ENCODE measurements around the gene NAA10. TPM values are rescaled to one million over a fixed set of nuclear protein-coding genes. Genes with fewer than 3 reads are reported as not detected.

The NAA10 gene
- total RNA-seq, 1 experiment from 2014 or later = 124 TPM

- POLR2A ChIA-PET = interaction anchor here (0.9 kb wide), 1 partner anchor 14 kb away, joined by 3 read pairs; no protein-coding TSS in a partner anchor
- no peak overlapping the region for H3K27ac ChIP-seq (ENCODE audit: low read depth, low read length)
- H3K79me2 ChIP-seq (ENCODE audit: insufficient read depth, low read length) = no peaks in the 10 kb centered on the region
- intact Hi-C loops (cut with micrococcal nuclease) = no loop called here
- no peak overlapping the region for H3K4me3 ChIP-seq (replicated peaks in 1 of 2; ENCODE audit: low read depth in 1 of 2, low read length in 2 of 2)
- RAD21 ChIA-PET (ENCODE audit: low non-redundant PET in 1 of 2, low total read pairs in 2 of 2, uncharacterized antibody in 2 of 2, unreplicated experiment in 2 of 2) = no interaction called here
- ATAC-seq (no peak), DNase-seq (ENCODE audit: low read depth, low spot score) (no peak)
- no peaks in the 10 kb centered on the region for H3K9me2 ChIP-seq (ENCODE audit: insufficient read depth)
- H4K20me1 ChIP-seq (ENCODE audit: insufficient read depth) = no peaks in the 10 kb centered on the region
- peaks cover 0 to 7% of the 10 kb centered on the region in 2 experiments; a peak in 1 of 4 replicates for H3K4me1 ChIP-seq (ENCODE audit: control insufficient read depth in 1 of 2, insufficient read depth in 2 of 2, low read length in 2 of 2)
- BruUV-seq (replicated peaks) = no TSS peak
- no peak for TF ChIP-seq SP1 (IDR thresholded peaks at IDR 0.05; ENCODE audit: low read depth)
- TF ChIP-seq ZFX (IDR thresholded peaks at IDR 0.05) = no peak
- TF ChIP-seq CTCF (IDR thresholded peaks at IDR 0.05 in 2 of 3, conservative IDR thresholded peaks at IDR 0.05 in 1 of 3; ENCODE audit: borderline replicate concordance in 1 of 3, insufficient read depth in 1 of 3, low read depth in 2 of 3, low read length in 2 of 3) = no peak
- no peak for TF ChIP-seq TCF7L2 (IDR thresholded peaks at IDR 0.05; ENCODE audit: borderline replicate concordance, extremely low read depth, insufficient read depth, insufficient read length)
- TF ChIP-seq REST (IDR thresholded peaks at IDR 0.05; ENCODE audit: low read depth) = no peak
- TF ChIP-seq EZH2phosphoT487 (IDR thresholded peaks at IDR 0.05; ENCODE audit: borderline replicate concordance) = no peak
- H2AFZ ChIP-seq (ENCODE audit: low read depth, low read length, poor library complexity, severe bottlenecking) = no peak overlapping the region
- no peaks in the 10 kb centered on the region for H3K9me3 ChIP-seq (ENCODE audit: control insufficient read depth in 1 of 2, insufficient read depth in 1 of 2, low read depth in 1 of 2, low read length in 2 of 2)
- H3K36me3 ChIP-seq (ENCODE audit: control insufficient read depth in 1 of 2, insufficient read depth in 2 of 2, low read length in 2 of 2) = no peaks in the 10 kb centered on the region
- H3K4me2 ChIP-seq (ENCODE audit: low read length) = no peak overlapping the region
- no peak overlapping the region for H3K9ac ChIP-seq (ENCODE audit: low read length)
- H3K27me3 ChIP-seq (ENCODE audit: insufficient read depth, low read length) = no peaks in the 10 kb centered on the region
- CTCF ChIA-PET = no interaction called here
Measured at GRCh38 chrX:153908219-153908860, 26.5 kb downstream of the NAA10 start.
